ENCODE data around the gene IGFL2.
"Not testable (repeated sequence)": the region's sequence is repeated elsewhere in the genome, so short reads cannot be mapped to it uniquely, and the experiment has no call there.

Gene IGFL2

DNA sequence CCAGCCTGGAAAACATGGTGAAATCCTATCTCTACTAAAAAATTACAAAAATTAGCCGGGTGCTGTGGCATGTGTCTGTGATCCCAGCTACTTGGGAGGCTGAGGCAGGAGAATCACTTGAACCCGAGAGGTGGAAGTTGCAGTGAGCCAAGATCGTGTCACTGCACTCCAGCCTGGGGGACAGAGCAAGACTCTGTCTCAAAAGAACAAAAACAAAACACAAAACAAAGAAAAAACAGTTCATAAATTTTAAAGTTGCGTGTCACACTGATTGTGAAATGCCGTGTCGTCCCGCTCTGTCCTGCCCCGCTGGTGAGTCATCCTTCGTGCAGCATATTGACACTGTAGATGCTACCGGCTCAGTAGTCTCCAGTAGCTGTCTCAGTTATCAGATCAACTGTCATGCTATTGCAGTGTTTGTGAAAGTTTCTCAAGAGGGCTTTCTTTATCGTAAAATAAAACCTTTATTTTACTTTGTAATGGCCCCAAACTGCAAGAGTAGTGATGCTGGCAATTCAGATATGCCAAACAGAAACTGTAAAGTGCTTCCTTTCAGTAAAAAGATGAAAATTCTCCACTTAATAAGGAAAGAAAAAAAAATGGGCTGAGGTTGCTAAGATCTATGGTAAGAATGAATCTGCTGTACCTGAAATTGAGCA, 45.1 kb downstream of the IGFL2 start:
- Histone ChIP-seq H4K91ac (ENCODE audit: low read depth, low read length) (no peak overlapping the region), H3K9me3 (ENCODE audit: insufficient read depth, low read depth, low read length) (no peaks in the 10 kb centered on the region), H3K36me3 (ENCODE audit: control insufficient read depth in 1 of 2, insufficient read depth in 2 of 2, low read length in 2 of 2) (no peaks in the 10 kb centered on the region), H3K4ac (ENCODE audit: low read depth, low read length) (no peak overlapping the region), H3K4me2 (ENCODE audit: low read length) (no peak overlapping the region), H3K79me1 (ENCODE audit: low read length) (peaks cover 3% of the 10 kb centered on the region), H4K12ac (ENCODE audit: low read depth, low read length) (no peak overlapping the region), H2BK120ac (ENCODE audit: insufficient read depth, low read length, poor library complexity) (no peak overlapping the region), H3K4me3 (ENCODE audit: low read depth, low read length) (no peak overlapping the region), H2BK5ac (ENCODE audit: low read depth, low read length, poor library complexity) (no peak overlapping the region), H3K27ac (ENCODE audit: low read depth, low read length) (peak overlapping the region; percentile 31), H2BK12ac (ENCODE audit: low read length) (no peak overlapping the region), H3K79me2 (ENCODE audit: control insufficient read depth, insufficient read depth, low read length, poor library complexity) (no peaks in the 10 kb centered on the region), H2AFZ (ENCODE audit: insufficient read depth, low read length, poor library complexity) (no peak overlapping the region), H3K14ac (ENCODE audit: low read length) (no peak overlapping the region), H4K8ac (ENCODE audit: low read depth, low read length) (no peak overlapping the region), H2AK5ac (ENCODE audit: low read length) (no peak overlapping the region), H3K27me3 (ENCODE audit: insufficient read depth, low read length) (no peaks in the 10 kb centered on the region), H3K9ac (ENCODE audit: low read length) (no peak overlapping the region), H3K4me1 (ENCODE audit: control insufficient read depth in 1 of 2, insufficient read depth in 2 of 2, low read length in 2 of 2) (peaks cover 7 to 10% of the 10 kb centered on the region in 2 experiments), H3K23ac (ENCODE audit: low read length) (no peak overlapping the region), H3K18ac (ENCODE audit: low read length) (no peak overlapping the region)
- peak; percentile 93 to 97 for DNase-seq
- no CpG with 5 or more reads among the region's 11 CpGs for WGBS (ENCODE audit: extremely low coverage, insufficient coverage, insufficient read length)

DNA sequence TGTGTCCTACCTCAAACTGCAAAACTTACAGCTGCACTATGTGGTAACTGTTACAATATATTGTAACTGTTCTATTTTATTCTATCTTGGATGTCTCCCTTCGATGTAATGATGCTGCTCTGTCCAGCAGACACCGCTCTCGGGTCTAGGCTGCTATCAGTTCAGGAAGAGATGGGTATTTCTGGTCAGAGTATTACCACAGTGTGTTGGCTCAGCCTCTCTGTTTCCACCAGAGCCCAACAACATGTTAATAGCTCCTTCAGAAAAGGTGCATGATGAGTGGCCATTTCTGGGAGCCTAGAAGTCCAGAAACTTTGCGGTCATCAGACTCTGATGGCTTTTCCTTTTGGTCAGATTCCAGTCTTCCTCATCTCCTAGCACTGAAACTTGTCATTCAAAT, 45.6 kb downstream of the IGFL2 start:
- no peak overlapping the region for H4K12ac ChIP-seq (ENCODE audit: low read depth, low read length)
- H3K4me1 ChIP-seq (ENCODE audit: control insufficient read depth in 1 of 2, insufficient read depth in 2 of 2, low read length in 2 of 2): peaks cover 7 to 10% of the 10 kb centered on the region in 2 experiments
- H2BK5ac ChIP-seq (ENCODE audit: low read depth, low read length, poor library complexity): peak overlapping the region; percentile 45
- H3K79me2 ChIP-seq (ENCODE audit: control insufficient read depth, insufficient read depth, low read length, poor library complexity): no peaks in the 10 kb centered on the region
- peak overlapping the region; percentile 41 for H3K14ac ChIP-seq (ENCODE audit: low read length)
- no peaks in the 10 kb centered on the region for H3K36me3 ChIP-seq (ENCODE audit: control insufficient read depth in 1 of 2, insufficient read depth in 2 of 2, low read length in 2 of 2)
- H2AK5ac ChIP-seq (ENCODE audit: low read length): peak overlapping the region; percentile 49
- no peak overlapping the region for H2AFZ ChIP-seq (ENCODE audit: insufficient read depth, low read length, poor library complexity)
- H3K4ac ChIP-seq (ENCODE audit: low read depth, low read length): no peak overlapping the region
- H3K27ac ChIP-seq (ENCODE audit: low read depth, low read length): no peak overlapping the region
- H3K27me3 ChIP-seq (ENCODE audit: insufficient read depth, low read length): no peaks in the 10 kb centered on the region
- peak overlapping the region; percentile 72 for H2BK12ac ChIP-seq (ENCODE audit: low read length)
- no CpG with 5 or more reads among the region's 4 CpGs for WGBS (ENCODE audit: extremely low coverage, insufficient coverage, insufficient read length)
- no peak overlapping the region for H3K4me3 ChIP-seq (ENCODE audit: low read depth, low read length)
- no peak overlapping the region for H3K9ac ChIP-seq (ENCODE audit: low read length)
- no peak overlapping the region for H4K8ac ChIP-seq (ENCODE audit: low read depth, low read length)
- peaks cover 3% of the 10 kb centered on the region for H3K79me1 ChIP-seq (ENCODE audit: low read length)
- no peak for DNase-seq
- no peaks in the 10 kb centered on the region for H3K9me3 ChIP-seq (ENCODE audit: insufficient read depth, low read depth, low read length)
- peak overlapping the region; percentile 55 for H4K91ac ChIP-seq (ENCODE audit: low read depth, low read length)
- H3K23ac ChIP-seq (ENCODE audit: low read length): no peak overlapping the region
- H2BK120ac ChIP-seq (ENCODE audit: insufficient read depth, low read length, poor library complexity): peak overlapping the region; percentile 61
- no peak overlapping the region for H3K4me2 ChIP-seq (ENCODE audit: low read length)
- no peak overlapping the region for H3K18ac ChIP-seq (ENCODE audit: low read length)

DNA sequence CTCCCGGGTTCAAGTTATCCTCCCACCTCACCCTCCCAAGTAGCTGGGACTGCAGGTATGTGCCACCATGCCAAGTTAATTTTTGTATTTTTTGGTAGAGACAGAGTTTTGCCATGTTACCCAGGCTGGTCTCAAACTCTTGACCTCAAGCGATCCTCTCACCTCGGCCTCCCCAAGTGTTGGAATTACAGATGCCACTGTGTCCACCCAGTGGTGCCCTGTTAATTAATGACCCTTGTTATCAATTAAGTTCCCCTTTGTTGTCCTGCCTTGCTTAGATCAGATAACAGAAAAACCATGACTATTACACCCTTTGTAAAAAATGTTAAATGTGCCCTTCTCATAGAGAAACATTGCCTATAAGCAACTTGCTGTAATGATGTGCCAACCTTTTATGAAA, 47.1 kb downstream of the IGFL2 start:
- Histone ChIP-seq H3K9me3 (ENCODE audit: insufficient read depth, low read depth, low read length) (no peaks in the 10 kb centered on the region), H2BK12ac (ENCODE audit: low read length) (no peak overlapping the region), H2BK120ac (ENCODE audit: insufficient read depth, low read length, poor library complexity) (no peak overlapping the region), H4K91ac (ENCODE audit: low read depth, low read length) (peak overlapping the region; percentile 8), H3K4ac (ENCODE audit: low read depth, low read length) (no peak overlapping the region), H3K4me3 (ENCODE audit: low read depth, low read length) (no peak overlapping the region), H3K18ac (ENCODE audit: low read length) (no peak overlapping the region), H3K4me1 (ENCODE audit: control insufficient read depth in 1 of 2, insufficient read depth in 2 of 2, low read length in 2 of 2) (peaks cover 7 to 10% of the 10 kb centered on the region in 2 experiments), H3K9ac (ENCODE audit: low read length) (no peak overlapping the region), H4K12ac (ENCODE audit: low read depth, low read length) (no peak overlapping the region), H3K79me2 (ENCODE audit: control insufficient read depth, insufficient read depth, low read length, poor library complexity) (no peaks in the 10 kb centered on the region), H3K27ac (ENCODE audit: low read depth, low read length) (no peak overlapping the region), H2AK5ac (ENCODE audit: low read length) (no peak overlapping the region), H3K79me1 (ENCODE audit: low read length) (peaks cover 7% of the 10 kb centered on the region), H3K14ac (ENCODE audit: low read length) (no peak overlapping the region), H3K23ac (ENCODE audit: low read length) (no peak overlapping the region), H3K36me3 (ENCODE audit: control insufficient read depth in 1 of 2, insufficient read depth in 2 of 2, low read length in 2 of 2) (no peaks in the 10 kb centered on the region), H2BK5ac (ENCODE audit: low read depth, low read length, poor library complexity) (no peak overlapping the region), H3K27me3 (ENCODE audit: insufficient read depth, low read length) (no peaks in the 10 kb centered on the region), H3K4me2 (ENCODE audit: low read length) (no peak overlapping the region), H4K8ac (ENCODE audit: low read depth, low read length) (no peak overlapping the region), H2AFZ (ENCODE audit: insufficient read depth, low read length, poor library complexity) (no peak overlapping the region)
- no CpG with 5 or more reads among the region's 3 CpGs for WGBS (ENCODE audit: extremely low coverage, insufficient coverage, insufficient read length)
- no peak for DNase-seq

- Histone ChIP-seq H4K91ac (ENCODE audit: low read depth, low read length) (peak overlapping the region; percentile 60), H3K18ac (ENCODE audit: low read length) (peak overlapping the region; percentile 69), H2BK12ac (ENCODE audit: low read length) (peak overlapping the region; percentile 63), H3K4me1 (ENCODE audit: control insufficient read depth in 1 of 2, insufficient read depth in 2 of 2, low read length in 2 of 2) (peaks cover 7 to 10% of the 10 kb centered on the region in 2 experiments)
- H3K9me3 ChIP-seq (ENCODE audit: insufficient read depth, low read depth, low read length); H3K23ac ChIP-seq (ENCODE audit: low read length); H4K8ac ChIP-seq (ENCODE audit: low read depth, low read length); H3K9ac ChIP-seq (ENCODE audit: low read length); H2AFZ ChIP-seq (ENCODE audit: insufficient read depth, low read length, poor library complexity); H2AK5ac ChIP-seq (ENCODE audit: low read length); H3K36me3 ChIP-seq (ENCODE audit: control insufficient read depth in 1 of 2, insufficient read depth in 2 of 2, low read length in 2 of 2); H3K4ac ChIP-seq (ENCODE audit: low read depth, low read length); H3K79me2 ChIP-seq (ENCODE audit: control insufficient read depth, insufficient read depth, low read length, poor library complexity); H2BK120ac ChIP-seq (ENCODE audit: insufficient read depth, low read length, poor library complexity); H3K14ac ChIP-seq (ENCODE audit: low read length); H3K27me3 ChIP-seq (ENCODE audit: insufficient read depth, low read length); H3K79me1 ChIP-seq (ENCODE audit: low read length); H3K4me2 ChIP-seq (ENCODE audit: low read length); H3K27ac ChIP-seq (ENCODE audit: low read depth, low read length); DNase-seq; H4K12ac ChIP-seq (ENCODE audit: low read depth, low read length); H2BK5ac ChIP-seq (ENCODE audit: low read depth, low read length, poor library complexity); H3K4me3 ChIP-seq (ENCODE audit: low read depth, low read length): not testable (repeated sequence)
- no CpG with 5 or more reads among the region's 7 CpGs for WGBS (ENCODE audit: extremely low coverage, insufficient coverage, insufficient read length)
These were observed 47.9 kb downstream of the IGFL2 start for GRCh38 chr19:46195919-46196318.
